ENCODE data around the gene USP35. TPM values are rescaled to one million over a fixed set of nuclear protein-coding genes. Genes with fewer than 3 reads are reported as not detected.

The USP35 gene
- polyA plus RNA-seq, 1 of the 3 experiments (the other 2 are of a cell fraction), result 8.4 TPM

GRCh38 chr11:78224906-78225420 lies 36.2 kb downstream of the USP35 start:
- POLR2A ChIA-PET, result no interaction called here
- Histone ChIP-seq H3F3A (replicated peaks; ENCODE audit: insufficient read depth) (no peaks in the 10 kb centered on the region), H3K36me3 (replicated peaks in 1 of 2; ENCODE audit: control insufficient read depth in 1 of 2, insufficient read depth in 2 of 2, low read length in 1 of 2) (peaks cover 7 to 61% of the 10 kb centered on the region in 2 experiments), H2AFZ (ENCODE audit: low read depth) (no peak overlapping the region), H3K27ac (ENCODE audit: low read depth in 2 of 2, low read length in 1 of 2) (no peak overlapping the region; a peak in 1 of 4 replicates), H3K27me3 (ENCODE audit: insufficient read depth) (no peaks in the 10 kb centered on the region), H3K9me2 (no peaks in the 10 kb centered on the region), H3K9ac (no peak overlapping the region), H3K79me2 (ENCODE audit: insufficient read depth) (no peaks in the 10 kb centered on the region), H3K4me2 (no peak overlapping the region), H3K4me3 (ENCODE audit: low read depth in 2 of 2, low read length in 1 of 2) (no peak overlapping the region), H3K9me3 (no peaks in the 10 kb centered on the region), H4K20me1 (ENCODE audit: insufficient read depth) (no peaks in the 10 kb centered on the region), H3K4me1 (ENCODE audit: control insufficient read depth in 1 of 2, insufficient read depth in 2 of 2, low read depth in 1 of 2, low read length in 1 of 2) (peaks cover 0 to 13% of the 10 kb centered on the region in 2 experiments; a peak in 1 of 4 replicates)
- CTCF ChIA-PET, result interaction anchor here (1.6 kb wide), 1 partner anchor 340 kb away, joined by 5 read pairs; no protein-coding TSS in a partner anchor
- WGBS (ENCODE audit: low lambda C conversion rate), result 94% methylated on average over 7 of the region's 7 CpGs
- DNase-seq, result no peak
- TF ChIP-seq SMC3 (IDR thresholded peaks at IDR 0.05; ENCODE audit: low read depth, low read length) (no peak), SIN3A (IDR thresholded peaks at IDR 0.05; ENCODE audit: borderline replicate concordance, low read depth, low read length) (no peak), NRF1 (IDR thresholded peaks at IDR 0.05; ENCODE audit: low read depth, low read length) (no peak), EP300 (IDR thresholded peaks at IDR 0.05; ENCODE audit: borderline replicate concordance in 1 of 2, low read depth in 1 of 2, low read length in 1 of 2) (no peak), RCOR1 (IDR thresholded peaks at IDR 0.05; ENCODE audit: low read length) (no peak), GATA2 (CRISPR knock-in tag; IDR thresholded peaks at IDR 0.05) (no peak), FOXJ3 (CRISPR knock-in tag; IDR thresholded peaks at IDR 0.05) (no peak), MEF2A (IDR thresholded peaks at IDR 0.05; ENCODE audit: borderline replicate concordance, low read depth) (no peak), JUND (IDR thresholded peaks at IDR 0.05) (no peak), YY1 (IDR thresholded peaks at IDR 0.05; ENCODE audit: low read depth) (no peak), TCF12 (IDR thresholded peaks at IDR 0.05) (no peak)
- TF ChIP-seq, protein P1, sequence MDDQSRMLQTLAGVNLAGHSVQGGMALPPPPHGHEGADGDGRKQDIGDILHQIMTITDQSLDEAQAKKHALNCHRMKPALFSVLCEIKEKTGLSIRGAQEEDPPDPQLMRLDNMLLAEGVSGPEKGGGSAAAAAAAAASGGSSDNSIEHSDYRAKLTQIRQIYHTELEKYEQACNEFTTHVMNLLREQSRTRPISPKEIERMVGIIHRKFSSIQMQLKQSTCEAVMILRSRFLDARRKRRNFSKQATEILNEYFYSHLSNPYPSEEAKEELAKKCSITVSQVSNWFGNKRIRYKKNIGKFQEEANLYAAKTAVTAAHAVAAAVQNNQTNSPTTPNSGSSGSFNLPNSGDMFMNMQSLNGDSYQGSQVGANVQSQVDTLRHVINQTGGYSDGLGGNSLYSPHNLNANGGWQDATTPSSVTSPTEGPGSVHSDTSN (IDR thresholded peaks at IDR 0.05), result no peak

GRCh38 chr11:78226684-78227680 lies 38.3 kb downstream of the USP35 start:
- H3K27ac ChIP-seq (ENCODE audit: low read depth in 2 of 2, low read length in 1 of 2), result no peak overlapping the region
- peaks cover 0 to 22% of the 10 kb centered on the region in 2 experiments; a peak in 2 of 4 replicates for H3K4me1 ChIP-seq (ENCODE audit: control insufficient read depth in 1 of 2, insufficient read depth in 2 of 2, low read depth in 1 of 2, low read length in 1 of 2)
- H3K79me2 ChIP-seq (ENCODE audit: insufficient read depth), result no peaks in the 10 kb centered on the region
- no peak overlapping the region for H3K9ac ChIP-seq
- WGBS (ENCODE audit: low lambda C conversion rate), result 82% methylated on average over 8 of the region's 12 CpGs
- no peaks in the 10 kb centered on the region for H4K20me1 ChIP-seq (ENCODE audit: insufficient read depth)
- H3K36me3 ChIP-seq (replicated peaks in 1 of 2; ENCODE audit: control insufficient read depth in 1 of 2, insufficient read depth in 2 of 2, low read length in 1 of 2), result peaks cover 7 to 40% of the 10 kb centered on the region in 2 experiments
- DNase-seq, result no peak
- no peaks in the 10 kb centered on the region for H3K27me3 ChIP-seq (ENCODE audit: insufficient read depth)
- no peak overlapping the region for H2AFZ ChIP-seq (ENCODE audit: low read depth)
- H3K4me3 ChIP-seq (ENCODE audit: low read depth in 2 of 2, low read length in 1 of 2), result no peak overlapping the region
- ChIA-PET POLR2A (no interaction called here), CTCF (interaction anchor here (1.1 to 4.1 kb wide), 8 partner anchors 12 to 338 kb away, joined by 3 to 19 read pairs (median 6); no protein-coding TSS in a partner anchor)
- H3F3A ChIP-seq (replicated peaks; ENCODE audit: insufficient read depth), result peaks cover 3% of the 10 kb centered on the region
- H3K4me2 ChIP-seq, result no peak overlapping the region
- TF ChIP-seq USF1 (IDR thresholded peaks at IDR 0.05; ENCODE audit: borderline replicate concordance, low read depth) (no peak), RAD21 (IDR thresholded peaks at IDR 0.05; ENCODE audit: low read length) (no peak), EP300 (IDR thresholded peaks at IDR 0.05; ENCODE audit: borderline replicate concordance in 1 of 2, low read depth in 1 of 2, low read length in 1 of 2) (no peak), MEF2A (IDR thresholded peaks at IDR 0.05; ENCODE audit: borderline replicate concordance, low read depth) (no peak), RFX5 (IDR thresholded peaks at IDR 0.05; ENCODE audit: low read length) (no peak), ZBTB33 (IDR thresholded peaks at IDR 0.05; ENCODE audit: borderline replicate concordance, low read depth) (no peak)
- TF ChIP-seq, protein P2, sequence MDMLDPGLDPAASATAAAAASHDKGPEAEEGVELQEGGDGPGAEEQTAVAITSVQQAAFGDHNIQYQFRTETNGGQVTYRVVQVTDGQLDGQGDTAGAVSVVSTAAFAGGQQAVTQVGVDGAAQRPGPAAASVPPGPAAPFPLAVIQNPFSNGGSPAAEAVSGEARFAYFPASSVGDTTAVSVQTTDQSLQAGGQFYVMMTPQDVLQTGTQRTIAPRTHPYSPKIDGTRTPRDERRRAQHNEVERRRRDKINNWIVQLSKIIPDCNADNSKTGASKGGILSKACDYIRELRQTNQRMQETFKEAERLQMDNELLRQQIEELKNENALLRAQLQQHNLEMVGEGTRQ (IDR thresholded peaks at IDR 0.05; ENCODE audit: borderline replicate concordance, low read depth, low read length), result no peak
- H3K9me2 ChIP-seq, result no peaks in the 10 kb centered on the region
- no peaks in the 10 kb centered on the region for H3K9me3 ChIP-seq

Measured in SK-N-SH (cell line).